ENCODE measurements around the gene MAB21L2. TPM values are rescaled to one million over a fixed set of nuclear protein-coding genes. Genes with fewer than 3 reads are reported as not detected.
"Not testable (repeated sequence)": the region's sequence is repeated elsewhere in the genome, so short reads cannot be mapped to it uniquely, and the experiment has no call there.

MAB21L2 gene
- total RNA-seq, 3 donors from 2014 or later = 9.4 to 493 (median 18.2) TPM

DNA sequence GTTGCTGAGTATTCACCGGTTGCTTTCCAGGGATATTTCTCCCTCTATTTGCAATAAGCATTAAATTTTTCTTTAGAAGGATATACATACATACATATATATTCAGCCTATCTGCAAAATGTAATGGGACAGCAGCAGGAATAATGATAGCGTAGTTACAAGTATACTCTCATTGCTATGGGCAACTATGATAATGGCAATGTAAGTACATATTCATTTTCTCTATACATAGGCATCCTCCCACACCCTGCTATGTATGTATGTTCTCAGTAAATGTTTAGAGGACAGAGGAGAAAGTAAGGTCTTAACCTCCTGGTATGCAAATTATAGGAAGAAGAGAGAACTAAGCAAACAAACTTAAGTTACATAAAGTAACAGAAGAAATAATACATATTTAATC is 19.7 kb upstream of the MAB21L2 start:
- TF ChIP-seq, protein P1, sequence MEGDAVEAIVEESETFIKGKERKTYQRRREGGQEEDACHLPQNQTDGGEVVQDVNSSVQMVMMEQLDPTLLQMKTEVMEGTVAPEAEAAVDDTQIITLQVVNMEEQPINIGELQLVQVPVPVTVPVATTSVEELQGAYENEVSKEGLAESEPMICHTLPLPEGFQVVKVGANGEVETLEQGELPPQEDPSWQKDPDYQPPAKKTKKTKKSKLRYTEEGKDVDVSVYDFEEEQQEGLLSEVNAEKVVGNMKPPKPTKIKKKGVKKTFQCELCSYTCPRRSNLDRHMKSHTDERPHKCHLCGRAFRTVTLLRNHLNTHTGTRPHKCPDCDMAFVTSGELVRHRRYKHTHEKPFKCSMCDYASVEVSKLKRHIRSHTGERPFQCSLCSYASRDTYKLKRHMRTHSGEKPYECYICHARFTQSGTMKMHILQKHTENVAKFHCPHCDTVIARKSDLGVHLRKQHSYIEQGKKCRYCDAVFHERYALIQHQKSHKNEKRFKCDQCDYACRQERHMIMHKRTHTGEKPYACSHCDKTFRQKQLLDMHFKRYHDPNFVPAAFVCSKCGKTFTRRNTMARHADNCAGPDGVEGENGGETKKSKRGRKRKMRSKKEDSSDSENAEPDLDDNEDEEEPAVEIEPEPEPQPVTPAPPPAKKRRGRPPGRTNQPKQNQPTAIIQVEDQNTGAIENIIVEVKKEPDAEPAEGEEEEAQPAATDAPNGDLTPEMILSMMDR (IDR thresholded peaks at IDR 0.05) = no peak
- no peak for ATAC-seq
- H3K9me3 ChIP-seq = no peaks in the 10 kb centered on the region
- intact Hi-C loops (cut with DNase I, micrococcal nuclease) = no loop called here
- H3K4me1 ChIP-seq (ENCODE audit: low read depth) = no peaks in the 10 kb centered on the region
- no peaks in the 10 kb centered on the region for H3K36me3 ChIP-seq (ENCODE audit: low read depth)
- H3K4me3 ChIP-seq = no peak overlapping the region
- DNase-seq = no peak

DNA sequence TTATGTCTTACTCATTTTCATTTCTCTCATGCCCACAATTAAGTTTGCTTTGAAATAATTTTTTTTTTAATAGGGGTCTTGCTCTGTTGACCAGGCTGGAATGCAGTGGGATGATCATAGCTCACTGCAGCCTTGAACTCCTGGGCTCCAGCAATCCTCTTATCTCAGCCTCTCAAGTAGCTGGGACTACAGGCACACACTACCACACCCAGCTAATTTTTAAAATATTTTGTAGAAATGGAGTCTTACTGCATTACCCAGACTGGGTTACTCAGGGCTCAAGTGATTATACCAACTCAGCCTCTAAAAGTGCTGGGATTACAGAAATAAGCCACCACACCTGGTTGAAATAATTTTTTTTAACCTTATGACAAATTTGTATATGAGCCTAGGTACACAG is 19.2 kb upstream of the MAB21L2 start:
- H3K4me3 ChIP-seq = no peak overlapping the region
- DNase-seq (no peak), ATAC-seq (no peak)
- H3K36me3 ChIP-seq (ENCODE audit: low read depth) = no peaks in the 10 kb centered on the region
- H3K4me1 ChIP-seq (ENCODE audit: low read depth) = no peaks in the 10 kb centered on the region
- TF ChIP-seq, protein P1 (IDR thresholded peaks at IDR 0.05) = no peak
- no peaks in the 10 kb centered on the region for H3K9me3 ChIP-seq
- intact Hi-C loops (cut with DNase I, micrococcal nuclease) = no loop called here

DNA sequence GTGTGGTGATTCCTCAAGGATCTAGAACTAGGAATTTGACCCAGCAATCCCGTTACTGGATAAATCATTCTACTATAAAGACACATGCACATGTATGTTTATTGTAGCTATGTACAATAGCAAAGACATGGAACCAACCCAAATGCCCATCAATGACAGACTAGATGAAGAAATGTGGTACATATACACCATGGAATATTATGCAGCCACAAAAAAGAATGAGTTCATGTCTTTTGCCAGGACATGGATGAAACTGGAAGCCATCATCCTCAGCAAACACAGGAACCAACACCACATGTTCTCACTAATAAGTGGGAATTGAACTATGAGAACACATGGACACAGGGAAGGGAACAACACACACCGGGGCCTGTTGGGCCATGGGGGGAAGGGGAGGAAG is 17.0 kb upstream of the MAB21L2 start:
- DNase-seq; H3K4me1 ChIP-seq (ENCODE audit: low read depth); intact Hi-C loops (cut with DNase I, micrococcal nuclease); H3K36me3 ChIP-seq (ENCODE audit: low read depth); H3K4me3 ChIP-seq; ATAC-seq; H3K9me3 ChIP-seq: not testable (repeated sequence)

DNA sequence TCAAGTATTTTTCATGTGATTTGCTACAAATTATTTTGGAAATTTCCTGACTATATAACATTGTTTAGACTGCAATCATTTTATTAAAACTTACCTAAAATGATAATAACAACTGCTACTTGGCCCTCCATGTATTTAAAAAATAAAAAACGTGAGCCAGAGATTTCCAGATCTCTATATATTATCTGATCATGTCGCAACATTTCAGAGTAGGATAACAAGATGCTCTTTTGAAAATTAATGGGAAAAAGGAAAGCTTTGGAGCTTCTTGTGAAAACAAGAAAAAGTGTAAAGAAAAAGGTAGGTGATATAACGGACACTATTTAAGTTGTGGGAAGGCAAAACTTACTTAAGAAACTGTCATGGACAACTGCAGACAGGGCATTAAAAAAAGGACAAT is 14.9 kb upstream of the MAB21L2 start:
- DNase-seq (no peak), ATAC-seq (no peak)
- Histone ChIP-seq H3K36me3 (ENCODE audit: low read depth) (no peaks in the 10 kb centered on the region), H3K9me3 (no peaks in the 10 kb centered on the region), H3K4me1 (ENCODE audit: low read depth) (no peaks in the 10 kb centered on the region), H3K4me3 (no peak overlapping the region)
- TF ChIP-seq, protein P1 (IDR thresholded peaks at IDR 0.05) = no peak
- intact Hi-C loops (cut with DNase I, micrococcal nuclease) = no loop called here

DNA sequence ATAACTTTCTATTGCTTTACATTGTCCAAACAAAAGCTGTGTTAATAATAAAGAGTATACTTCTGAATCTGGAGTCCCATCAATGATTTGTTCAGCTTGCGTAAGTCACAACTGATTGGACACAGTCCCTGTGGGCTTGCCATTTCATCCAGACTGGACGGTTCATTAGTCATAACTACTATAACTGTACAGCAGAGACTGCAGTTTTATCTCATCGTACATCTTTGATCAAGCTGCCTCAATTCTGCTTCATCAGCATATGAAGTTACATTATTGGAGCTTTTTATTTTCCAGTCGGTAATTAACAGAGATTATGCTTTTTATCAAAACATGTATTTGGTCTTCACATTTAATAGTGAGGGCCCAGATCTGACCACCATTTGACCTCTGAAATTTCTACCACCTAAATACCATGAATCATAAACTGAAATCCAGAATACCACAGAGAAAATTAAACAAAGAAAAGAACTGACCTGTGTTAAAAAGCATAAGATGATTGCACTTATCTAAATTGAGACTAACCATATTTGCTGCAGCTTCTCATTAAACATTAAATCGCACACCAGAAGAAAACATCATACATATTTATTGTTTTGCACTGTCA is 12.5 kb upstream of the MAB21L2 start:
- no peak for DNase-seq
- no peaks in the 10 kb centered on the region for H3K36me3 ChIP-seq (ENCODE audit: low read depth)
- intact Hi-C loops (cut with DNase I, micrococcal nuclease) = no loop called here
- no peak for ATAC-seq
- no peak overlapping the region for H3K4me3 ChIP-seq
- no peaks in the 10 kb centered on the region for H3K9me3 ChIP-seq
- H3K4me1 ChIP-seq (ENCODE audit: low read depth) = no peaks in the 10 kb centered on the region
- TF ChIP-seq, protein P1 (IDR thresholded peaks at IDR 0.05) = no peak

DNA sequence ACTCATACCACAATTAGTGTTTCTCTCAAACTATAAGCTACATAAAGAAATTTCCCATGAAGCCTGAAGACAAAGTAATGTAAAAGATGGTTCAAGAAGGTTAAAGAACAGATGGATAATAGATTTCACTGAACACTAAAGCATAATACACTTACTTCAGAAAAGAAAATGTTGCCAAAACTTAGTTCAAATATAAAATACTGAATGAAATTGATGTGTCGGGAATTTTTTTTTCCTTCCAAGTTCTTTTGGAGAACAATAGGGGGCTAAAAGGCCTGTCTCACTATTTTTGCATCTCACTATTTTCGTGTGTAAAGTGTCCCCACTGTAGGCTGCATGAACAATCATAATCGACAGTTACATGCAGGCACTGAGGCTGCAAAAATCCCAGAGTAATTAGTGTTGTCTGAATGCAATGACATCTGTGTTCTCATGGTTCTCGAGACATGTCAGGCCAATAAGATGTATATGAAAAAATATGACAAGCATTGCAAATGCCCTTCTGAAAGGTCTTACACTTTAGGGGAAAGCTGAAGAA is 11.9 kb upstream of the MAB21L2 start:
- H3K4me3 ChIP-seq = no peak overlapping the region
- no peak for DNase-seq
- no peaks in the 10 kb centered on the region for H3K9me3 ChIP-seq
- ATAC-seq = no peak
- H3K4me1 ChIP-seq (ENCODE audit: low read depth) = no peaks in the 10 kb centered on the region
- intact Hi-C loops (cut with DNase I, micrococcal nuclease) = no loop called here
- TF ChIP-seq, protein P1 (IDR thresholded peaks at IDR 0.05) = no peak
- H3K36me3 ChIP-seq (ENCODE audit: low read depth) = no peaks in the 10 kb centered on the region
